ENCODE data around the gene CAPZA2. TPM values are rescaled to one million over a fixed set of nuclear protein-coding genes. Genes with fewer than 3 reads are reported as not detected.
A peak's percentile ranks its signal among the peaks of the same experiment; 100 is the strongest.

Gene CAPZA2
- total and polyA plus RNA-seq, 9 of the 15 experiments (the other 6 are each of a cell fraction or from before 2014, with no cell fraction given): 67.0 to 524 (median 176) TPM

DNA sequence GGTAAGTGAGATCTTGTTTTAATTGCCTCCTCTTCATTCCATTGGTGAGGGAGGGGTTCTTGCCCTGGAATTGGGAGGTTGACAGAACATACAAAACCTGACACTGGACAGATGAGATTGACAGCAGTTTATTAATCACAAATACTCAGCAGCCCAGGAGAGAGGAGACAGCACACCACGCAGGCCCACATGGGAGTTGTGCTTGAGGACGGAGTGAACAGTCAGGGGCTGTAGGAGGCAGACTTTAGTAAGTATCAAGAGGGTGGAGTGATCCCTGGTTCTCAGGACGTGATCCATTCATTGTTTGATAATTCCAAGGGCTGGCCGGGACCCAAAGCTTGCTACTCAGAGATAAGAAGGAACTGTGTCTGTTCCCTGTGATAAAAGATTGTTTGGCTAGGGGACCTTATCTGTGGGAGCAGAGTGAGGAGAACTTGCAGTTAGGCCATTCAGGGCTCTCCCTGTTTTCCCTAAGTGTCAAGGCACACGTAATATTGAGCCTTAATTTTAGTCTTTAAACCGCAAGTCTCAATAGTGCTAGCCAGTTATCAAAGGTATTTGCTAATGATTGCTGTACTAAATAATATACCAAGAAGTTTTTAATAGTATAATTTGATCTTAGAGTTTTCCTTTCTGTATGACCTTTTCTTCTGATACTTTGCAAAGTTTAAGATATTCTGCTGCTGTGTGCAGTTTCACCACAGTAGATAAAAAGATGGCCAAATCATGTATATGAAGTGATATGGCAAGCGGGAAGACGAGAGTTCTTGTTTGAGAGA lies 14.5 kb downstream of the CAPZA2 start (continued):
- TF ChIP-seq, protein P1, sequence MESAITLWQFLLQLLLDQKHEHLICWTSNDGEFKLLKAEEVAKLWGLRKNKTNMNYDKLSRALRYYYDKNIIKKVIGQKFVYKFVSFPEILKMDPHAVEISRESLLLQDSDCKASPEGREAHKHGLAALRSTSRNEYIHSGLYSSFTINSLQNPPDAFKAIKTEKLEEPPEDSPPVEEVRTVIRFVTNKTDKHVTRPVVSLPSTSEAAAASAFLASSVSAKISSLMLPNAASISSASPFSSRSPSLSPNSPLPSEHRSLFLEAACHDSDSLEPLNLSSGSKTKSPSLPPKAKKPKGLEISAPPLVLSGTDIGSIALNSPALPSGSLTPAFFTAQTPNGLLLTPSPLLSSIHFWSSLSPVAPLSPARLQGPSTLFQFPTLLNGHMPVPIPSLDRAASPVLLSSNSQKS (CRISPR knock-in tag; IDR thresholded peaks at IDR 0.05): 0 out of 2 replicates have a peak, but pooled peaks have one; percentile 77
- TF ChIP-seq, protein P2, sequence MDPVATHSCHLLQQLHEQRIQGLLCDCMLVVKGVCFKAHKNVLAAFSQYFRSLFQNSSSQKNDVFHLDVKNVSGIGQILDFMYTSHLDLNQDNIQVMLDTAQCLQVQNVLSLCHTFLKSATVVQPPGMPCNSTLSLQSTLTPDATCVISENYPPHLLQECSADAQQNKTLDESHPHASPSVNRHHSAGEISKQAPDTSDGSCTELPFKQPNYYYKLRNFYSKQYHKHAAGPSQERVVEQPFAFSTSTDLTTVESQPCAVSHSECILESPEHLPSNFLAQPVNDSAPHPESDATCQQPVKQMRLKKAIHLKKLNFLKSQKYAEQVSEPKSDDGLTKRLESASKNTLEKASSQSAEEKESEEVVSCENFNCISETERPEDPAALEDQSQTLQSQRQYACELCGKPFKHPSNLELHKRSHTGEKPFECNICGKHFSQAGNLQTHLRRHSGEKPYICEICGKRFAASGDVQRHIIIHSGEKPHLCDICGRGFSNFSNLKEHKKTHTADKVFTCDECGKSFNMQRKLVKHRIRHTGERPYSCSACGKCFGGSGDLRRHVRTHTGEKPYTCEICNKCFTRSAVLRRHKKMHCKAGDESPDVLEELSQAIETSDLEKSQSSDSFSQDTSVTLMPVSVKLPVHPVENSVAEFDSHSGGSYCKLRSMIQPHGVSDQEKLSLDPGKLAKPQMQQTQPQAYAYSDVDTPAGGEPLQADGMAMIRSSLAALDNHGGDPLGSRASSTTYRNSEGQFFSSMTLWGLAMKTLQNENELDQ (CRISPR knock-in tag; IDR thresholded peaks at IDR 0.05; ENCODE audit: borderline replicate concordance): no peak
- TF ChIP-seq, protein P3, sequence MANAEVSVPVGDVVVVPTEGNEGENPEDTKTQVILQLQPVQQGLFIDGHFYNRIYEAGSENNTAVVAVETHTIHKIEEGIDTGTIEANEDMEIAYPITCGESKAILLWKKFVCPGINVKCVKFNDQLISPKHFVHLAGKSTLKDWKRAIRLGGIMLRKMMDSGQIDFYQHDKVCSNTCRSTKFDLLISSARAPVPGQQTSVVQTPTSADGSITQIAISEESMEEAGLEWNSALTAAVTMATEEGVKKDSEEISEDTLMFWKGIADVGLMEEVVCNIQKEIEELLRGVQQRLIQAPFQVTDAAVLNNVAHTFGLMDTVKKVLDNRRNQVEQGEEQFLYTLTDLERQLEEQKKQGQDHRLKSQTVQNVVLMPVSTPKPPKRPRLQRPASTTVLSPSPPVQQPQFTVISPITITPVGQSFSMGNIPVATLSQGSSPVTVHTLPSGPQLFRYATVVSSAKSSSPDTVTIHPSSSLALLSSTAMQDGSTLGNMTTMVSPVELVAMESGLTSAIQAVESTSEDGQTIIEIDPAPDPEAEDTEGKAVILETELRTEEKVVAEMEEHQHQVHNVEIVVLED (CRISPR knock-in tag; IDR thresholded peaks at IDR 0.05): peak; percentile 45
- TF ChIP-seq ZZZ3 (IDR thresholded peaks at IDR 0.05) (0 out of 2 replicates have a peak, but pooled peaks have one; percentile 15), MBD2 (IDR thresholded peaks at IDR 0.05; ENCODE audit: borderline replicate concordance, low read depth) (peak; percentile 94), ESRRB (CRISPR knock-in tag; IDR thresholded peaks at IDR 0.05; ENCODE audit: borderline replicate concordance) (no peak), JUND (IDR thresholded peaks at IDR 0.05; ENCODE audit: borderline replicate concordance, low read depth, low read length) (peak; percentile 90), JUND (tag; IDR thresholded peaks at IDR 0.05; ENCODE audit: borderline replicate concordance, low read depth, low read length) (peak; percentile 82; the same call in 2 of the 3 replicates), ZNF830 (CRISPR knock-in tag; IDR thresholded peaks at IDR 0.05) (no peak), TCF3 (CRISPR knock-in tag; IDR thresholded peaks at IDR 0.05) (peak; percentile 100), ZNF696 (CRISPR knock-in tag; conservative IDR thresholded peaks at IDR 0.05) (peak; percentile 68; the same call in 1 of the 2 replicates), ZNF239 (CRISPR knock-in tag; IDR thresholded peaks at IDR 0.05) (peak; percentile 82), BHLHE40 (IDR thresholded peaks at IDR 0.05; ENCODE audit: low read length) (peak; percentile 89), RFX1 (IDR thresholded peaks at IDR 0.05) (no peak), TCF7 (IDR thresholded peaks at IDR 0.05; ENCODE audit: borderline replicate concordance) (peak; percentile 90), ZNF253 (CRISPR knock-in tag; conservative IDR thresholded peaks at IDR 0.05) (no peak)
- TF ChIP-seq, protein P4, sequence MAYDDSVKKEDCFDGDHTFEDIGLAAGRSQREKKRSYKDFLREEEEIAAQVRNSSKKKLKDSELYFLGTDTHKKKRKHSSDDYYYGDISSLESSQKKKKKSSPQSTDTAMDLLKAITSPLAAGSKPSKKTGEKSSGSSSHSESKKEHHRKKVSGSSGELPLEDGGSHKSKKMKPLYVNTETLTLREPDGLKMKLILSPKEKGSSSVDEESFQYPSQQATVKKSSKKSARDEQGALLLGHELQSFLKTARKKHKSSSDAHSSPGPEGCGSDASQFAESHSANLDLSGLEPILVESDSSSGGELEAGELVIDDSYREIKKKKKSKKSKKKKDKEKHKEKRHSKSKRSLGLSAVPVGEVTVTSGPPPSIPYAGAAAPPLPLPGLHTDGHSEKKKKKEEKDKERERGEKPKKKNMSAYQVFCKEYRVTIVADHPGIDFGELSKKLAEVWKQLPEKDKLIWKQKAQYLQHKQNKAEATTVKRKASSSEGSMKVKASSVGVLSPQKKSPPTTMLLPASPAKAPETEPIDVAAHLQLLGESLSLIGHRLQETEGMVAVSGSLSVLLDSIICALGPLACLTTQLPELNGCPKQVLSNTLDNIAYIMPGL (CRISPR knock-in tag; IDR thresholded peaks at IDR 0.05): no peak
- TF ChIP-seq, protein P5, sequence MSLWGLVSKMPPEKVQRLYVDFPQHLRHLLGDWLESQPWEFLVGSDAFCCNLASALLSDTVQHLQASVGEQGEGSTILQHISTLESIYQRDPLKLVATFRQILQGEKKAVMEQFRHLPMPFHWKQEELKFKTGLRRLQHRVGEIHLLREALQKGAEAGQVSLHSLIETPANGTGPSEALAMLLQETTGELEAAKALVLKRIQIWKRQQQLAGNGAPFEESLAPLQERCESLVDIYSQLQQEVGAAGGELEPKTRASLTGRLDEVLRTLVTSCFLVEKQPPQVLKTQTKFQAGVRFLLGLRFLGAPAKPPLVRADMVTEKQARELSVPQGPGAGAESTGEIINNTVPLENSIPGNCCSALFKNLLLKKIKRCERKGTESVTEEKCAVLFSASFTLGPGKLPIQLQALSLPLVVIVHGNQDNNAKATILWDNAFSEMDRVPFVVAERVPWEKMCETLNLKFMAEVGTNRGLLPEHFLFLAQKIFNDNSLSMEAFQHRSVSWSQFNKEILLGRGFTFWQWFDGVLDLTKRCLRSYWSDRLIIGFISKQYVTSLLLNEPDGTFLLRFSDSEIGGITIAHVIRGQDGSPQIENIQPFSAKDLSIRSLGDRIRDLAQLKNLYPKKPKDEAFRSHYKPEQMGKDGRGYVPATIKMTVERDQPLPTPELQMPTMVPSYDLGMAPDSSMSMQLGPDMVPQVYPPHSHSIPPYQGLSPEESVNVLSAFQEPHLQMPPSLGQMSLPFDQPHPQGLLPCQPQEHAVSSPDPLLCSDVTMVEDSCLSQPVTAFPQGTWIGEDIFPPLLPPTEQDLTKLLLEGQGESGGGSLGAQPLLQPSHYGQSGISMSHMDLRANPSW (CRISPR knock-in tag; IDR thresholded peaks at IDR 0.05): peak; percentile 80; the same call in 1 of the 2 replicates

Data from K562 (cell line).